Measurements from ENCODE around the gene APEX2. TPM values are rescaled to one million over a fixed set of nuclear protein-coding genes. Genes with fewer than 3 reads are reported as not detected.

Gene APEX2
- total RNA-seq, 1 experiment from 2014 or later = 10.8 TPM

- Histone ChIP-seq H3K4me3 (ENCODE audit: low read length) (no peak overlapping the region), H3K36me3 (ENCODE audit: insufficient read depth, low read length) (peaks cover 7% of the 10 kb centered on the region; the same call in 1 of the 2 replicates), H3K9me2 (replicated peaks; ENCODE audit: insufficient read depth, low read length) (no peaks in the 10 kb centered on the region), H2AFZ (ENCODE audit: low read length) (no peak overlapping the region), H3K9ac (ENCODE audit: low read length) (no peak overlapping the region), H3K79me2 (ENCODE audit: low read length) (peaks cover 13% of the 10 kb centered on the region), H3K27me3 (ENCODE audit: low read length) (no peaks in the 10 kb centered on the region), H4K20me1 (ENCODE audit: insufficient read depth, low read depth, low read length) (no peaks in the 10 kb centered on the region), H3K4me1 (ENCODE audit: low read length) (peaks cover 10% of the 10 kb centered on the region), H3K4me2 (ENCODE audit: low read depth, low read length, poor library complexity, severe bottlenecking) (no peak overlapping the region), H3K27ac (ENCODE audit: low read length) (no peak overlapping the region), H3K9me3 (ENCODE audit: low read length) (no peaks in the 10 kb centered on the region)
- DNase-seq = no peak
Measured at GRCh38 chrX:55005256-55005655, 5.1 kb downstream of the APEX2 start.

GRCh38 chrX:55006827-55007621 is 6.9 kb downstream of the APEX2 start:
- no peak overlapping the region for H3K4me3 ChIP-seq (ENCODE audit: low read length)
- H3K27me3 ChIP-seq (ENCODE audit: low read length) = no peaks in the 10 kb centered on the region
- no peaks in the 10 kb centered on the region for H4K20me1 ChIP-seq (ENCODE audit: insufficient read depth, low read depth, low read length)
- no peak for DNase-seq
- H3K36me3 ChIP-seq (ENCODE audit: insufficient read depth, low read length) = peaks cover 7% of the 10 kb centered on the region; the same call in 1 of the 2 replicates
- H3K9ac ChIP-seq (ENCODE audit: low read length) = no peak overlapping the region
- H3K79me2 ChIP-seq (ENCODE audit: low read length) = no peaks in the 10 kb centered on the region
- no peak overlapping the region for H3K4me2 ChIP-seq (ENCODE audit: low read depth, low read length, poor library complexity, severe bottlenecking)
- H2AFZ ChIP-seq (ENCODE audit: low read length) = no peak overlapping the region
- H3K4me1 ChIP-seq (ENCODE audit: low read length) = no peaks in the 10 kb centered on the region
- H3K9me3 ChIP-seq (ENCODE audit: low read length) = no peaks in the 10 kb centered on the region
- no peaks in the 10 kb centered on the region for H3K9me2 ChIP-seq (replicated peaks; ENCODE audit: insufficient read depth, low read length)
- no peak overlapping the region for H3K27ac ChIP-seq (ENCODE audit: low read length)

GRCh38 chrX:55007656-55008055 is 7.5 kb downstream of the APEX2 start:
- Histone ChIP-seq H3K27me3 (ENCODE audit: low read length) (no peaks in the 10 kb centered on the region), H3K9me2 (replicated peaks; ENCODE audit: insufficient read depth, low read length) (no peaks in the 10 kb centered on the region), H2AFZ (ENCODE audit: low read length) (no peak overlapping the region), H3K9me3 (ENCODE audit: low read length) (no peaks in the 10 kb centered on the region), H3K4me3 (ENCODE audit: low read length) (no peak overlapping the region), H3K9ac (ENCODE audit: low read length) (no peak overlapping the region), H3K27ac (ENCODE audit: low read length) (no peak overlapping the region), H4K20me1 (ENCODE audit: insufficient read depth, low read depth, low read length) (no peaks in the 10 kb centered on the region), H3K4me1 (ENCODE audit: low read length) (no peaks in the 10 kb centered on the region), H3K36me3 (ENCODE audit: insufficient read depth, low read length) (peaks cover 7% of the 10 kb centered on the region; the same call in 1 of the 2 replicates), H3K79me2 (ENCODE audit: low read length) (no peaks in the 10 kb centered on the region), H3K4me2 (ENCODE audit: low read depth, low read length, poor library complexity, severe bottlenecking) (no peak overlapping the region)
- no peak for DNase-seq

- no peak for DNase-seq
- Histone ChIP-seq H3K9me2 (replicated peaks; ENCODE audit: insufficient read depth, low read length) (no peaks in the 10 kb centered on the region), H4K20me1 (ENCODE audit: insufficient read depth, low read depth, low read length) (no peaks in the 10 kb centered on the region), H3K4me2 (ENCODE audit: low read depth, low read length, poor library complexity, severe bottlenecking) (no peak overlapping the region), H3K27me3 (ENCODE audit: low read length) (no peaks in the 10 kb centered on the region), H3K4me3 (ENCODE audit: low read length) (no peak overlapping the region), H3K36me3 (ENCODE audit: insufficient read depth, low read length) (peaks cover 2% of the 10 kb centered on the region; the same call in 1 of the 2 replicates), H3K27ac (ENCODE audit: low read length) (no peak overlapping the region), H3K9me3 (ENCODE audit: low read length) (no peaks in the 10 kb centered on the region; the same call in 1 of the 2 replicates), H3K9ac (ENCODE audit: low read length) (no peak overlapping the region), H3K4me1 (ENCODE audit: low read length) (no peaks in the 10 kb centered on the region), H3K79me2 (ENCODE audit: low read length) (no peaks in the 10 kb centered on the region), H2AFZ (ENCODE audit: low read length) (no peak overlapping the region)
Measured at GRCh38 chrX:55008571-55009358, 8.6 kb downstream of the APEX2 start.

GRCh38 chrX:55011294-55011693 is 11.1 kb downstream of the APEX2 start:
- Histone ChIP-seq H2AFZ (ENCODE audit: low read length) (no peak overlapping the region), H3K27me3 (ENCODE audit: low read length) (no peaks in the 10 kb centered on the region), H3K4me1 (ENCODE audit: low read length) (no peaks in the 10 kb centered on the region), H3K27ac (ENCODE audit: low read length) (no peak overlapping the region), H3K4me2 (ENCODE audit: low read depth, low read length, poor library complexity, severe bottlenecking) (no peak overlapping the region), H4K20me1 (ENCODE audit: insufficient read depth, low read depth, low read length) (no peaks in the 10 kb centered on the region), H3K9me3 (ENCODE audit: low read length) (no peaks in the 10 kb centered on the region; the same call in 1 of the 2 replicates), H3K79me2 (ENCODE audit: low read length) (no peaks in the 10 kb centered on the region), H3K9ac (ENCODE audit: low read length) (no peak overlapping the region), H3K9me2 (replicated peaks; ENCODE audit: insufficient read depth, low read length) (no peaks in the 10 kb centered on the region), H3K4me3 (ENCODE audit: low read length) (no peak overlapping the region), H3K36me3 (ENCODE audit: insufficient read depth, low read length) (no peaks in the 10 kb centered on the region)
- DNase-seq = peak; percentile 58

DNA sequence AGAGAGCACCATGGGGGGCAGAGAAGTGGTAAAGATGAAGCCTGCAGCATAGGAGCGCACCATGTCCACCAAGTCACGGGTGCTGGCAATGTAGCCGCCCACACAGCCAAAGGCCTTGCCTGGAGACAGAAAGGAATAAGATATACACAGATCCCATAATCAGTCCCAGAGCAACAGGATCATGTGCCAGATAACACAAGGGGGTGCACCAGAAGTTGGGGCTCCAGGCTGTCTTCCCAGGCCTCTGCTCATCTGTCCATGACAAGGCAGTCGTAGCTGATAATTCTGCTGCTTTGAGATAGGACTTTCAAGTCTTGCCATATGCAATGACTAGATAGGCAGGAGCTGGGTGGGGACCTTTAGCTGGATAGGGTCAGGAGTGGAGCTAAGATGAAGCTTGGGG is 14.7 kb downstream of the APEX2 start:
- Histone ChIP-seq H3K9ac (ENCODE audit: low read length) (no peak overlapping the region), H3K4me1 (ENCODE audit: low read length) (no peaks in the 10 kb centered on the region), H3K27me3 (ENCODE audit: low read length) (no peaks in the 10 kb centered on the region), H3K9me3 (ENCODE audit: low read length) (no peaks in the 10 kb centered on the region; the same call in 1 of the 2 replicates), H3K27ac (ENCODE audit: low read length) (no peak overlapping the region), H4K20me1 (ENCODE audit: insufficient read depth, low read depth, low read length) (no peaks in the 10 kb centered on the region), H3K9me2 (replicated peaks; ENCODE audit: insufficient read depth, low read length) (no peaks in the 10 kb centered on the region), H3K36me3 (ENCODE audit: insufficient read depth, low read length) (no peaks in the 10 kb centered on the region), H2AFZ (ENCODE audit: low read length) (no peak overlapping the region), H3K79me2 (ENCODE audit: low read length) (no peaks in the 10 kb centered on the region), H3K4me3 (ENCODE audit: low read length) (no peak overlapping the region), H3K4me2 (ENCODE audit: low read depth, low read length, poor library complexity, severe bottlenecking) (no peak overlapping the region)
- DNase-seq = no peak

GRCh38 chrX:55026143-55026542 is 26.0 kb downstream of the APEX2 start:
- Histone ChIP-seq H3K4me2 (ENCODE audit: low read depth, low read length, poor library complexity, severe bottlenecking) (no peak overlapping the region), H3K9ac (ENCODE audit: low read length) (no peak overlapping the region), H3K79me2 (ENCODE audit: low read length) (no peaks in the 10 kb centered on the region), H3K9me2 (replicated peaks; ENCODE audit: insufficient read depth, low read length) (no peaks in the 10 kb centered on the region), H4K20me1 (ENCODE audit: insufficient read depth, low read depth, low read length) (no peaks in the 10 kb centered on the region), H3K4me3 (ENCODE audit: low read length) (no peak overlapping the region), H2AFZ (ENCODE audit: low read length) (no peak overlapping the region), H3K27me3 (ENCODE audit: low read length) (no peaks in the 10 kb centered on the region), H3K9me3 (ENCODE audit: low read length) (no peaks in the 10 kb centered on the region), H3K4me1 (ENCODE audit: low read length) (no peaks in the 10 kb centered on the region), H3K36me3 (ENCODE audit: insufficient read depth, low read length) (no peaks in the 10 kb centered on the region), H3K27ac (ENCODE audit: low read length) (no peak overlapping the region)
- no peak for DNase-seq

DNA sequence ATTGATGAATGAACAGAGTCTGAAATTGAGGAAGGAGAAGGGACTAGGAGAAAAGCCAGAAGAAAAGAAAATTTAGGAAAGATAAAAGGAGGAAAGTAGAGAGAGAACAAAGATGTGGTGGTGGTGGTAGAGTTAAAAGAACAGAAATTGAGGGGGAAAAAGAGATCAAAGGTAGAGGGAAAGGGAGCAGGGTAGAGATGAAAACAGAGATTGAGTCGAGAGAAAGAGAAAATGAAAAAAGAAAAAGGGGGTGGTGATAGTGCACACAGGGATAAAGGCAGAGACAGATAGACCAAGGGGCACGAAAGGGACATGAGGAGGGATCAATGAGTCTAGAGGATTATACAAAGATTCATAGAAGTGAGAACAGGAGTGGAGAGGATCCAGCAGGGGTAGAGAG is 26.7 kb downstream of the APEX2 start:
- no peak overlapping the region for H3K4me3 ChIP-seq (ENCODE audit: low read length)
- H3K4me2 ChIP-seq (ENCODE audit: low read depth, low read length, poor library complexity, severe bottlenecking) = no peak overlapping the region
- no peak overlapping the region for H3K27ac ChIP-seq (ENCODE audit: low read length)
- no peaks in the 10 kb centered on the region for H3K27me3 ChIP-seq (ENCODE audit: low read length)
- H3K79me2 ChIP-seq (ENCODE audit: low read length) = no peaks in the 10 kb centered on the region
- no peaks in the 10 kb centered on the region for H3K9me3 ChIP-seq (ENCODE audit: low read length)
- DNase-seq = no peak
- no peaks in the 10 kb centered on the region for H3K9me2 ChIP-seq (replicated peaks; ENCODE audit: insufficient read depth, low read length)
- H3K9ac ChIP-seq (ENCODE audit: low read length) = no peak overlapping the region
- no peaks in the 10 kb centered on the region for H3K4me1 ChIP-seq (ENCODE audit: low read length)
- no peak overlapping the region for H2AFZ ChIP-seq (ENCODE audit: low read length)
- H4K20me1 ChIP-seq (ENCODE audit: insufficient read depth, low read depth, low read length) = no peaks in the 10 kb centered on the region
- no peaks in the 10 kb centered on the region for H3K36me3 ChIP-seq (ENCODE audit: insufficient read depth, low read length)
